ENCODE data around the gene LUZP1.
A peak's percentile ranks its signal among the peaks of the same experiment; 100 is the strongest.

LUZP1 gene

DNA sequence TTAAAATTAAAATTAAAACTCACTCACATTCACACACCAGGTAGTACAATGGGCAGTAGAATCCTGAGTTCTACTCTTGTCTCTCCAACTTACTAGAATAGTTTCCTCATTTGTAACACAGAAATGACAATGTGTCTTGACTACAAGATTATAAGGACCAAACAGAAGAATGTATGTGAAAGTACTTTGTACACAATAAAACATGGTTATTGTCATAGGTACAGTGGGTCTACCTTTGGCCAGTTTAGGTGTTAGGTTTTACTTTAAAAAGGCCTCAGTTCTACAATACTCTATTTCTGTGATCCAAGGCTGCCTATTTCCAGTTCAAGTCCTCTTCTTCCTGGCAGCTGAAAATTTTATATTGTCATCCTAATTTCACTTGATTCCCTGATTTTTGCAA lies 50.2 kb downstream of the LUZP1 start:
- no peak for DNase-seq (ENCODE audit: low read depth in 1 of 2, low spot score in 1 of 2)

- DNase-seq (ENCODE audit: low read depth in 1 of 2, low spot score in 1 of 2) = no peak
Measured at GRCh38 chr1:23116921-23117699, 51.5 kb downstream of the LUZP1 start.

- DNase-seq (ENCODE audit: low read depth in 1 of 2, low spot score in 1 of 2) = no peak
Measured at GRCh38 chr1:23116216-23116836, 52.3 kb downstream of the LUZP1 start.

DNA sequence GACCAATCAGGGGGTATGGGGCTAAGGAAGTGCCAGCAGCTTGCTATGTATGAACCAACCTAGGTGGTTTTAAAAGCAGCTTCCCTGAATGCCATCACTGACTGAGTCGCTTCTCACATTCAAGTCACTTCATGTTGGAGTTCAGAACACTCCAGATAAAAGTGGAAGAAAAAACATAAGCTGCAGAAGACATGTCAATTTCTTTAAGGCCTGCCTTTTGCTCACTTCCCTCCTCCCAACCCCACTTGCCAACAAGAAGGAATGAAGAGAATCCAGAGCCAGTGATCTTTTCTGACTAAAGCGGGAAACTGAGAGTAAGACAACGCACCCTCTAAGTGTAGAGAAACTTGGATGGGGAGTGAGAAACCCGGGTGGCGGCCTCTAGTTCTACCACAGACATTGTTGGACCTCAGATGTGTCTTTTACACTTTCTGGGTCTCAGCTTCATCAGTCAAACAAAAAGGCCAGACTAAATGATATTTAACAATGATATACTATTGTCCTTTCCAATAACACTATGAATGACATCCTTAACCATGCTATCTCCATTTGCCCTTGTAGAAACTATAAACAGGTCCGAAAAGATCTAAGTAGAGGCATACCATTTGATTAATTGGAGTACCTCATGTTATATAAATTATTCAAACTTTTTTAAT lies 54.1 kb downstream of the LUZP1 start:
- no peak for DNase-seq (ENCODE audit: low read depth in 1 of 2, low spot score in 1 of 2)

DNA sequence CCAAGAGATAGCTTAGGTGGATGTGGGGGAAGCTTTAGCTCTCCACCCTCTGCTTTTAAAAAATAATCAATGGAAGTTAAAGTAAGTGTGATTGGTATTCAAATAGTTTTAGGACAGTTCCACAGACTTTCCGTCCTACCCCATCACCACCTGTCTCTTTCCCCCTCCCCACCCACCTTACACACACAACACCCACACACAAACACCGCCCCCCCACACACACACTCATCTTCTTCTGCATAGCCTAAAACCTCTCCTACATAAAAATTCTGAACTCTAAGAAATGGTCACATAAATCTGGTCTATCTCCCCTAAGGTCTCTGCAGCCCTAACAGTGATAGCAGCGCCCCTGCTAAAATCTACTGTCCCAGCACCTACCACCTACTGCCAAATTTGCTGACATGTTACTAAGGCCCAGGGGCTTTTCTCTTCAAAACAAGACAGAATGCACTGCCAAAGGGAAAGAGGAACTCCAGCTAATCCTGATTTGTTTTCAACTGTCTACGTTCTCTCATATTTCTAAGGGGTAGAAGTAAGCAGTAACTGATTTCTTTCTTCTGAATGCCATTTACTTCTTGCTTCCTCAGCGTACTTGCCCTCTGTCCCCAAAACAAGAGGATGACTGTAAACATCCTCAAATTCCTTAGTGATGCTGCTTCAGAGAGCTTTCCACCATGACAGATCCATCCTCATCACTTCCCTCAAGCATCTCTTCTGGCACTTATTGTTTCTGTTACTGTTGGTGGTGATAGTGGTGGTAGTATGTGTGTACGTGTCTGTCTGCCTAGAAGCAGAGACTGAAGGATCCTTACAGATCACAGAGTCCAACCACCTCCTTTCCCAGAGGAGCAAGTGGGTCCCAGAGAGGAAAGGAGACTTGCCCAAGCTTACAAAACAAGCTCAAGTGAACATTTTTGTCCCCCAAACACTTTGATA lies 56.8 kb downstream of the LUZP1 start:
- no peak for DNase-seq (ENCODE audit: low read depth in 1 of 2, low spot score in 1 of 2)

DNA sequence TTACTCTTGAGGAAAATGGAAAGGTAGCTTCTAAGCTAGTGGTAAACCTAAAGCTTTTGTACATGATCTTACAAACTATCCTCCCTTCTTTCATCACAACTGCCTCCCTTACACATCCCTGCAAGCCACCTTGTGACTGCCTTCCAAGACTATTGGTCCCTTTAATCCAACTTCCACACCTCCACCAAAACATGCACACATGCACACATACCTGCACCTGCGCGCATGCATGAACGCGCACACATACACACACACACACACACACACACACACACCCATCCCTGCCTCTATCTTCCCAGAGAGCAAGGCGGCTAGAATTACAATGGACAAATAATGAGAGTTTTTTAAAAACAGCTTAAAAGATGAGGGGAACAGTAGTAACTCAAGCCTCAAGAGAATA lies 58.3 kb downstream of the LUZP1 start:
- no peak for DNase-seq (ENCODE audit: low read depth in 1 of 2, low spot score in 1 of 2)

- DNase-seq (ENCODE audit: low read depth in 1 of 2, low spot score in 1 of 2) = no peak
Measured at GRCh38 chr1:23108918-23109533, 59.6 kb downstream of the LUZP1 start.

GRCh38 chr1:23103001-23103889 lies 65.4 kb downstream of the LUZP1 start:
- no peak for DNase-seq (ENCODE audit: low read depth in 1 of 2, low spot score in 1 of 2)

DNA sequence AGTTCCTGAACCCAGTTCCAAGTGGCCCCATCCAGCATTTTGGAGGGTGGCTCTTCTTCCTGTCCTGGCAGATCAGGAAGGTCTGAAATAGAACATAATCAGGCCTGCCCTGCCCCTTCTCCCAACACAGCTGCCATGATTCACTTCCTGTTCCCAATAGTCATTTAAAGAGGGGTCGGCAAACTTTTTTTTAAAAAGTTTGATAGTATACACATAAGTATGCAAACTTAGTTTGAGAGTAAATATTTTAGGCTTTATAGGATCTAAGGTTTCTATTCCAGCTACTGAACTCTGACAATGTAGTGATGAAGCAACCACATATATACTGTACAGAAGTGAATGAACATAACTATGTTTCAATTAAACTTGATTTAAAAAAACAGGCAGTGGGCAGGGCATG lies 66.4 kb downstream of the LUZP1 start:
- DNase-seq (ENCODE audit: low read depth in 1 of 2, low spot score in 1 of 2) = no peak

DNA sequence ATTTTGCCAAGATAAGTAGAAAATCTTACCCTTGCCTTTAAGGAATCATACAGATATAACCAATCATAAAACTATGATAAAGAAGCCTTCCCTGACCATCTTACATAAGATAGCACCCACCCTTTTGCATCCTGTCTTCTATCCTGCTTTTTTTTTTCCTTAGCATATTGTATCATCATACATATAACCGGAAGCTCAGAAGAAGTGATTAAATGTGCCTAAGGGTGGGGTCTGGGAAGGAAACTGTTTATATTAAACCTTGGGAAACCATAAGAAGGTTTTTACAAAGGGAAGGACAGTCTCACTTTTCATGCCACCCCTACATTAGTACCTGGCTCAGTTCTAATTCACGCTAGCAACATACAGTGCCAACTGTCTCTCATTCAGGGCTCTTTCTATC lies 66.8 kb downstream of the LUZP1 start:
- DNase-seq (ENCODE audit: low read depth in 1 of 2, low spot score in 1 of 2) = no peak

DNA sequence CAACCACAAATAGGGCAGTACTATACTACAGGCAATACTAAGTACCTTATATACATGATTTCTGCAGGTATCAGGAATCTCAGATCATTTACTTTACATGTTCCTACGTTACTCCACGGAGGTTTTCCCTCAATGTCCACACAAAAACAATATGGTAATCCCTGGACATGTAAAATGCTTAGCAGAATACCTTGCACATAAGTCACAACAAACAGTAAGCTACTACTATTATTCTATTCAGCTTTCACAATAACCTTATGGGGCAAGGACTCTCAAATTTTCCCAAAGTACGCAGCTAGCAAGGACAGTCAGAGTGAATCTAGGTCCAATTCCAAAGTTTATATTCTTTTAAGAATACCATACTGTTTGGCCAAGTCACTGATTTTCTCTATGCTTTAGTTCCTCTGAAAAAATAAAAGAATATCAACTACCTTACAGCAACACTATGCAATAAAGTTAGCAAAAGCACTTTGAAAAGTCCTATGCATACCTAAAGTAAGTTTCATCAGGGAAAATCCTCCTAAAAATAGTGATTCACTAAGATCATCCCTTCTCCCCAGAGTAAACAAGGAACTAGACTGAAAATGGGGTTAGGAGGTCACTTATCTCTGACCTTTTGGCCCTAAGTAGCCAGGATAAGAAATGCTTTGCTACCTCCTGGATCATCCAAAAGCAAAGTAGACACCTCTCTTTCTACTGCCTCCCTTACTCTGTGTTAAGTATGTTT lies 67.4 kb downstream of the LUZP1 start:
- DNase-seq (ENCODE audit: low read depth in 1 of 2, low spot score in 1 of 2) = no peak

- peak in 1 of 2 donors; percentile 9 for DNase-seq (ENCODE audit: low read depth in 1 of 2, low spot score in 1 of 2)
Measured at GRCh38 chr1:23100074-23100748, 68.4 kb downstream of the LUZP1 start.

DNA sequence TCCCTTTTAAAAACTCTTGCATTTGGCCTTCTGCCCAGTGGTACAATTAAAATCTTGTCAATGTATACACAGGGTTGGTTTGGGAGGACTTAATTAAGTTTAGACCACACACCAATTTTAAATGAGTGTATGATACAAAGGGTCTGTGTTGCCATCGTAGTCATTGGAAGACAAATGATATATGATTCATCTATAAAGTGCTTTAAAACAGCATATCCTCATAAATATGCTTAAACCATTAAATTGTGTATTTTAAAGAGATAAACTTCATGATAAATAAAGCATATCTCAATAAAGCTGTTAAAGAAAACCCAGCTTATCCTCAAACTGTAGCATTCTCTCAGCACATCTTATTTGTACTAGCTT lies 69.5 kb downstream of the LUZP1 start:
- DNase-seq (ENCODE audit: low read depth in 1 of 2, low spot score in 1 of 2) = no peak

- peak; percentile 20 to 46 for DNase-seq (ENCODE audit: low read depth in 1 of 2, low spot score in 1 of 2)
Measured at GRCh38 chr1:23098463-23099170, 70.0 kb downstream of the LUZP1 start.

- DNase-seq (ENCODE audit: low read depth in 1 of 2, low spot score in 1 of 2) = no peak
Measured at GRCh38 chr1:23097316-23097715, 71.3 kb downstream of the LUZP1 start.

- DNase-seq (ENCODE audit: low read depth in 1 of 2, low spot score in 1 of 2) = no peak
Measured at GRCh38 chr1:23092447-23092846, 76.2 kb downstream of the LUZP1 start.

- DNase-seq (ENCODE audit: low read depth in 1 of 2, low spot score in 1 of 2) = no peak
Measured at GRCh38 chr1:23091545-23091944, 77.1 kb downstream of the LUZP1 start.

GRCh38 chr1:23090056-23090455 lies 78.6 kb downstream of the LUZP1 start:
- DNase-seq (ENCODE audit: low read depth in 1 of 2, low spot score in 1 of 2) = no peak
